AG09309 (cell line): ENCODE data around the gene PPIF.
"Not testable (repeated sequence)": the region's sequence is repeated elsewhere in the genome, so short reads cannot be mapped to it uniquely, and the experiment has no call there.

Experiments
- DNase-seq: peaks from one replicate; pipeline ENCODE4 v3.0.0-alpha.2; 2010; ENCODE audit warnings: low read depth
- H3K4me3 ChIP-seq: 2 replicates; pipeline ENCODE4 v1.5.1; 2011; ENCODE audit warnings: mild to moderate bottlenecking, low read depth, low read length, moderate library complexity; ENCODE audit not compliant: control insufficient read depth
- TF ChIP-seq, protein P1 (sequence below): IDR thresholded peaks from 2 replicates; pipeline ENCODE4 v1.5.1; 2011; ENCODE audit warnings: mild to moderate bottlenecking, low read depth, low read length, inconsistent platforms; ENCODE audit not compliant: insufficient read depth, control insufficient read depth; ENCODE audit errors: missing control alignments

Gene PPIF

DNA sequence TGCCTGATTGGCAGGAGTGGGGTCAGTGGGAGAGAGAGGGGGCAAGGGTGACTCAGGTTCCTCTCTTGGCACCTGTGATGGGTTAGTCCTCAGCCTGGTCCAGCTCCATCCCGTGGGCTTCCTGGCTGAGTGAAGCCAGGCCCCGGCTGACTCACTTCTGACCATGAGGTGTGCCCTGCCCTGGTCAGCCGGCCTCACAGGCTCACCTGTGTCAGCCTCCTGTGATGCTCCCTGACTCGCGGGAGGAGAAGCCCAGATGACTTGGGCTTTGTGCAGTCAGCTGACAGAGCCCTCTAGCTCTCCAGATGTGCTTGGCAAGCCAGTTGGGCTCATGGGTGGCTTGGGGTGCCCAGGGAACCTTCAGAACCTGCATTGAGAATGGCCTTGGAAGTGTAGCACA, 16.0 kb upstream of the PPIF start:
- DNase-seq: no peak
- H3K4me3 ChIP-seq: no peak overlapping the region
- TF ChIP-seq, protein P1, sequence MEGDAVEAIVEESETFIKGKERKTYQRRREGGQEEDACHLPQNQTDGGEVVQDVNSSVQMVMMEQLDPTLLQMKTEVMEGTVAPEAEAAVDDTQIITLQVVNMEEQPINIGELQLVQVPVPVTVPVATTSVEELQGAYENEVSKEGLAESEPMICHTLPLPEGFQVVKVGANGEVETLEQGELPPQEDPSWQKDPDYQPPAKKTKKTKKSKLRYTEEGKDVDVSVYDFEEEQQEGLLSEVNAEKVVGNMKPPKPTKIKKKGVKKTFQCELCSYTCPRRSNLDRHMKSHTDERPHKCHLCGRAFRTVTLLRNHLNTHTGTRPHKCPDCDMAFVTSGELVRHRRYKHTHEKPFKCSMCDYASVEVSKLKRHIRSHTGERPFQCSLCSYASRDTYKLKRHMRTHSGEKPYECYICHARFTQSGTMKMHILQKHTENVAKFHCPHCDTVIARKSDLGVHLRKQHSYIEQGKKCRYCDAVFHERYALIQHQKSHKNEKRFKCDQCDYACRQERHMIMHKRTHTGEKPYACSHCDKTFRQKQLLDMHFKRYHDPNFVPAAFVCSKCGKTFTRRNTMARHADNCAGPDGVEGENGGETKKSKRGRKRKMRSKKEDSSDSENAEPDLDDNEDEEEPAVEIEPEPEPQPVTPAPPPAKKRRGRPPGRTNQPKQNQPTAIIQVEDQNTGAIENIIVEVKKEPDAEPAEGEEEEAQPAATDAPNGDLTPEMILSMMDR: no peak

GRCh38 chr10:79331709-79332108, 15.6 kb upstream of the PPIF start:
- DNase-seq: peak; percentile 50
- no peak overlapping the region for H3K4me3 ChIP-seq
- TF ChIP-seq, protein P1: no peak

GRCh38 chr10:79332610-79333315, 14.5 kb upstream of the PPIF start:
- not testable (repeated sequence) for H3K4me3 ChIP-seq, DNase-seq

DNA sequence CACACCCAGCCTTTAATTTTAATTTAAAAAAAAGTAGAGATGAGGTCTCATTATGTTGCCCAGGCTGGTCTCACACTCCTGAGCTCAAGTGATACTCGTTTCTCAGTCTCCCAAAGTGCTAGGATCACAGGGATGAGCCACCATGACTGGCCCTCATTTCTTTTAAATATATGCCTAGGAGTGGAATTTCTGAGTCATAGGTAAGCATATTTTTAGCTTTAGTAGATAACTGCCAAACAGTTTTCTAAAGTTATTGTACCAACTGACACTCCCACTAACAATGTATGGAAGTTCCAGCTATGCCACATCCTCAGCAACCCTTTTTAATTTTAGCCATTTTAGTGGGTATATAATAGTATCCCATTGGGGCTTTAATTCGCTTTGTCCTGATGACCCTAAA, 13.8 kb upstream of the PPIF start:
- no peak overlapping the region for H3K4me3 ChIP-seq
- DNase-seq: peak; percentile 39
- TF ChIP-seq, protein P1: no peak

DNA sequence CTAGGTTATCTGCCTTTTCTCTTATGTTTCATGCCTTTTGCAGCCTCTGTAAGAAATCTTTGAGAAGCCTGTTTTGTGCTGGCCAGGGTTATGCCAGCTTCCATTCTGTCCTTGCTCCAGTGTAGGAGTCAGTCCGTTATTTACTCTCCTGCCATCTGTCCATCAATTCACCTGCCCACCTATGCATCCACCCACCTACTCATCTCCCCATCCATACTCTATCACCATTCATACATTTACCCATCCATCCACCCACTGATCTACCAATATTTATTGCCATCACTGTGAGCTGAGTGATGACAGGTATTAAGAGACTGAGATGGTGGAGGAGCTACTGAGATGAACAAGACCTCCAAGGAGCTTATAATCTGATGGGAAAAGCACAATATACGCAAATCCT, 12.7 kb upstream of the PPIF start:
- no peak overlapping the region for H3K4me3 ChIP-seq
- no peak for DNase-seq
- TF ChIP-seq, protein P1: no peak

GRCh38 chr10:79335094-79335469, 12.2 kb upstream of the PPIF start:
- TF ChIP-seq, protein P1: no peak
- DNase-seq: no peak
- H3K4me3 ChIP-seq: no peak overlapping the region

DNA sequence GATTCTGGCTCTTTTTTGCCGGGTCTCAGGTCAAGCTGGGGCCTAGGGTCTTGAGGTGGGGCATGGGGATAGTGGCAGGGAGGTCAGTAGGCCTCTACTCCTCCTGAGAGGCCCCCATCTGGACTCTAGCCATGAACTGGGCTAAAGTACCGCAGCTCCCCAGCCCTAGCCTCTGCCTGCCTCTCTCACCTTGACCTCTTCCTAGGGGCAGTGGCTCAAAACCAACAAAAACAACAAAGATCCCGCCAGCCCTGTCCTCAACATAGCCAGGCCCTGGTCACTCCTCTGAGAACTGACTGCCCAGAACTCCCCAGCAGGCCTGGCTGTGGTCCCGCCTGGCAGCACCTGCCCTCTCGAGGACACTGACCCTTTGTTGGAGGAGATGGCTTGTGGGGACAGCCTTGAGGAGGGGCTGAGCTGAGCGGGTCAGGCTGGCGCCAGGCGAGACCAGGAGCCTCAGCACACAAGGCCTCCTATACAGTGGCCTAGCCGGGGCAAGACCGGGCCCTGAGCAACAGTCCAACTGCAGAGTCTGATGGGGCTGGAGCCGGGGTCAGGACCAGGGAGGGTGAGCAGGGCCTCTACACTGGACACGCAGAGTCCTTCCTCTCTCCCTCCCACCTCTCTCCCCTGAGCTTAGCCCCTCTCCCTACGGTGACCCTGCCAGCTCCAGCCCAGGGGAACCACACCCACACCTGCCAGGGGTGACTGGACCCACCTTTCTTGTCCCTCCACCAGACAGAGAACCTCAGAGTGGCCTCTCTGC, 11.6 kb upstream of the PPIF start:
- no peak for DNase-seq
- H3K4me3 ChIP-seq: no peak overlapping the region
- TF ChIP-seq, protein P1: no peak
